ENCODE data around the gene WNT7B.

WNT7B gene

DNA sequence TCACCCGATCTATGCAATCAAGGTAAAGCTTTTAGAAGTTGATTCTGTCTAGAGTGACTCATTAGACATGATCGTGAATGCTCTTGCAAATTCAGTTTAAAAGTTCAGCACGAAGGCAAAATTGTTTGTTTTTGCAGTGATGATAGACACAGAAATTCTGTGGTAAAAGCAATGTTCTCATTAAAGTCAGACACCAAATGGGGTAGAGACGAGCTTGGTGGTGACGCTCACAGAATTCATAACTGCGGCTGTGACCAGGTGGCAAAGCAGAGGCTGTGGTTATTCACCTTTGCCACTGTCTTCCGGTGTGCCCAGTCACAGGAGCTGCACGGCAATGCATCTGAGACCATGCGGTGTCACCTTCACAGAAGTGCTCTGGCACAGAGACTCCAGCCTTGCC is 83.4 kb downstream of the WNT7B start:
- POLR2A ChIA-PET: no interaction called here
- no peak for DNase-seq (ENCODE audit: extremely low spot score)
- TF ChIP-seq ELF4 (IDR thresholded peaks at IDR 0.05): no peak
- no peak for TF ChIP-seq LEF1 (IDR thresholded peaks at IDR 0.05; ENCODE audit: borderline replicate concordance)
- TF ChIP-seq HDGF (IDR thresholded peaks at IDR 0.05; ENCODE audit: borderline replicate concordance): no peak
- no peak for TF ChIP-seq SUZ12 (IDR thresholded peaks at IDR 0.05)
- TF ChIP-seq TARDBP (IDR thresholded peaks at IDR 0.05): no peak
- TF ChIP-seq, protein P1, sequence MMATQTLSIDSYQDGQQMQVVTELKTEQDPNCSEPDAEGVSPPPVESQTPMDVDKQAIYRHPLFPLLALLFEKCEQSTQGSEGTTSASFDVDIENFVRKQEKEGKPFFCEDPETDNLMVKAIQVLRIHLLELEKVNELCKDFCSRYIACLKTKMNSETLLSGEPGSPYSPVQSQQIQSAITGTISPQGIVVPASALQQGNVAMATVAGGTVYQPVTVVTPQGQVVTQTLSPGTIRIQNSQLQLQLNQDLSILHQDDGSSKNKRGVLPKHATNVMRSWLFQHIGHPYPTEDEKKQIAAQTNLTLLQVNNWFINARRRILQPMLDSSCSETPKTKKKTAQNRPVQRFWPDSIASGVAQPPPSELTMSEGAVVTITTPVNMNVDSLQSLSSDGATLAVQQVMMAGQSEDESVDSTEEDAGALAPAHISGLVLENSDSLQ (IDR thresholded peaks at IDR 0.05): no peak
- no peak for TF ChIP-seq BHLHE40 (IDR thresholded peaks at IDR 0.05; ENCODE audit: borderline replicate concordance)
- CTCF ChIA-PET: no interaction called here

DNA sequence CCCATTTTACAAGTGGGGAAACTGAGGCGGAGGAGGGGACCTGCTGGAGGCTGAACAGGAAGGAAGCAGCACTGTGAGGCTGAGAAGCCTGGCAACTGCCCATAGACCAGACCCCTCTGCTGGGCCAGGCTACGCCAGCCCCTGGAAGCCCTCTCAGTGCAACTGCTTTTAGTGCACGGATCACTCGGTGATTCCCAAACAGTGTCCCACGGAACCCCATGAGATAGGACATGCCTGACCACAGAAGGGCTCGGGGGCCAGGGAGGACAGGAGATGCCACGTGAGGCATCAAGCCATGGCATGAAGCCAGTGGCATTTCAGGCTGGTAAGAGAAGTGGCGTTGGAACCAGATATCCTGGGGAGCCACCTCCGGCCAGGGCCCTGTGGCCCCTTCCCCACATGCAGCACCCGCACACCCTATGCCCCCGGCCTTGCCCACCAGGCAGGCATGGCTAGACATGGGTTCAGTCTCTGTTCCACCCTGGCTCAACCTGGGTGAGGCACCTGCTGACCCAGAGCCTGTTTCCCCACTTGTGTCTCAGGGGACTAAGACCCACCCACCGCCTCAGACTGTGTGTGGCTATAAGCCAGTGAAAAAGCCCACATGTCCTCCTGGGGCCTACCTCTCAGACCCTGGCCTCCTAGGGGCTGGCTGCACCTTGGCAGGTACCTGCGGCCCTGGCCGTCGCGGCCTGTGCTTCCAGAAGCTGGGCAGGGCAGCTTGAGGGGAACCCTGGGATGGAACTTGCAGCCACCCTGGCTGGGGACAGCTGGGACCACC is 84.1 kb downstream of the WNT7B start:
- no peak for TF ChIP-seq CTBP1 (IDR thresholded peaks at IDR 0.05; ENCODE audit: borderline replicate concordance)
- TF ChIP-seq, protein P1 (IDR thresholded peaks at IDR 0.05): no peak
- TF ChIP-seq ELF4 (IDR thresholded peaks at IDR 0.05): no peak
- no peak for TF ChIP-seq SUZ12 (IDR thresholded peaks at IDR 0.05)
- no peak for TF ChIP-seq FOXM1 (IDR thresholded peaks at IDR 0.05; ENCODE audit: borderline replicate concordance)
- TF ChIP-seq FOXA1 (IDR thresholded peaks at IDR 0.05): no peak
- TF ChIP-seq BHLHE40 (IDR thresholded peaks at IDR 0.05; ENCODE audit: borderline replicate concordance): no peak
- no peak for TF ChIP-seq FOXK2 (IDR thresholded peaks at IDR 0.05)
- TF ChIP-seq ZNF384 (IDR thresholded peaks at IDR 0.05): no peak
- no peak for TF ChIP-seq NFRKB (IDR thresholded peaks at IDR 0.05)
- TF ChIP-seq HDGF (IDR thresholded peaks at IDR 0.05; ENCODE audit: borderline replicate concordance): no peak
- TF ChIP-seq TARDBP (IDR thresholded peaks at IDR 0.05): no peak
- TF ChIP-seq ARNT (IDR thresholded peaks at IDR 0.05): no peak
- TF ChIP-seq L3MBTL2 (conservative IDR thresholded peaks at IDR 0.05): no peak
- no peak for TF ChIP-seq SP1 (IDR thresholded peaks at IDR 0.05)
- ChIA-PET CTCF (no interaction called here), POLR2A (no interaction called here)
- no peak for DNase-seq (ENCODE audit: extremely low spot score)

DNA sequence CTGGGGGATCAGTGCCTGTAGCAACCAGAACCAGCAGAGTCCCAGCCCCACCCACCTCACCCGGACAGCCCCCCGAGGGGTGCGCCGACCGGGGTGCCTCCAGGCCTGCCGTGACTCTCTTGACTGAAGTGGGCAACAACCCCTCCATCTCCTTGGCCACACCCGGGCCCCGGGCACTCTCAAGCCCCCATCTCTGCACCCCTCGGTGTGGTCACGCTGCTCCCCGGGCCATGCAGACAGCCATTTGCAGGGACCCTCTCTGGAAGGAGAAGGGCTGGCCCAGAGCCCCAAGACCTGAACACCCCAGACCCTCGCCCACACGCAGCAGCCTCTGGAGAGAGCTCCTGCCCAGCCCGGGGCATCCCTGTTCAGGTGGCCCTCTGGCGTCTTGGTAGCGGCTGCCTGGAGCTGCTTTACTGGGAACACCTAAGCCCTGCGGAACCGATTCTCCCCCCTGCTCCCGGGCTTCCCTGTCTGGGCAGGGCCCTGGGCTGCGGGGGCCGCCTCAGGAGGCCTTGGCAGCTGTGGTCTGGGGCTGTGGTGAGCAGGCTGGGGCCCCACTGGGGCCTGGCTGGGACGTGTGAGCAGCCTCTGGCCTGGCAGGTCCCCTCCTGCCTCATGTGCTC is 84.9 kb downstream of the WNT7B start:
- CTCF ChIA-PET: no interaction called here
- POLR2A ChIA-PET: no interaction called here
- no peak for DNase-seq (ENCODE audit: extremely low spot score)
- TF ChIP-seq FOXM1 (IDR thresholded peaks at IDR 0.05; ENCODE audit: borderline replicate concordance) (no peak), CTBP1 (IDR thresholded peaks at IDR 0.05; ENCODE audit: borderline replicate concordance) (no peak), FOXA1 (IDR thresholded peaks at IDR 0.05) (no peak), BHLHE40 (IDR thresholded peaks at IDR 0.05; ENCODE audit: borderline replicate concordance) (no peak), SUZ12 (IDR thresholded peaks at IDR 0.05) (no peak)

GRCh38 chr22:45891471-45891995 is 85.4 kb downstream of the WNT7B start:
- no peak for DNase-seq (ENCODE audit: extremely low spot score)
- no peak for TF ChIP-seq LEF1 (IDR thresholded peaks at IDR 0.05; ENCODE audit: borderline replicate concordance)
- TF ChIP-seq SP1 (IDR thresholded peaks at IDR 0.05): no peak
- no peak for TF ChIP-seq HDGF (IDR thresholded peaks at IDR 0.05; ENCODE audit: borderline replicate concordance)
- no peak for TF ChIP-seq CTBP1 (IDR thresholded peaks at IDR 0.05; ENCODE audit: borderline replicate concordance)
- no peak for TF ChIP-seq ELF4 (IDR thresholded peaks at IDR 0.05)
- no peak for TF ChIP-seq L3MBTL2 (conservative IDR thresholded peaks at IDR 0.05)
- TF ChIP-seq ARNT (IDR thresholded peaks at IDR 0.05): no peak
- TF ChIP-seq FOXK2 (IDR thresholded peaks at IDR 0.05): no peak
- TF ChIP-seq NFRKB (IDR thresholded peaks at IDR 0.05): no peak
- TF ChIP-seq SUZ12 (IDR thresholded peaks at IDR 0.05): no peak
- TF ChIP-seq, protein P1 (IDR thresholded peaks at IDR 0.05): no peak
- TF ChIP-seq FOXA1 (IDR thresholded peaks at IDR 0.05): no peak
- no peak for TF ChIP-seq FOXM1 (IDR thresholded peaks at IDR 0.05; ENCODE audit: borderline replicate concordance)
- no peak for TF ChIP-seq TARDBP (IDR thresholded peaks at IDR 0.05)
- TF ChIP-seq ZNF384 (IDR thresholded peaks at IDR 0.05): no peak
- ChIA-PET POLR2A (no interaction called here), CTCF (no interaction called here)

GRCh38 chr22:45891021-45891421 is 85.9 kb downstream of the WNT7B start:
- TF ChIP-seq NFRKB (IDR thresholded peaks at IDR 0.05) (no peak), LEF1 (IDR thresholded peaks at IDR 0.05; ENCODE audit: borderline replicate concordance) (no peak), HDGF (IDR thresholded peaks at IDR 0.05; ENCODE audit: borderline replicate concordance) (no peak), L3MBTL2 (conservative IDR thresholded peaks at IDR 0.05) (no peak)
- CTCF ChIA-PET: no interaction called here
- no peak for DNase-seq (ENCODE audit: extremely low spot score)
- POLR2A ChIA-PET: no interaction called here

- CTCF ChIA-PET: no interaction called here
- no peak for TF ChIP-seq BHLHE40 (IDR thresholded peaks at IDR 0.05; ENCODE audit: borderline replicate concordance)
- no peak for TF ChIP-seq ARNT (IDR thresholded peaks at IDR 0.05)
Measured at GRCh38 chr22:45890351-45890635, 86.7 kb downstream of the WNT7B start.

More at GRCh38 chr22:45890351-45890635, 86.7 kb downstream of the WNT7B start:
- POLR2A ChIA-PET: no interaction called here
- no peak for DNase-seq (ENCODE audit: extremely low spot score)

Measured in HEK293T (cell line).